ENCODE results near the gene MED13. TPM values are rescaled to one million over a fixed set of nuclear protein-coding genes. Genes with fewer than 3 reads are reported as not detected.
"Not testable (repeated sequence)": the region's sequence is repeated elsewhere in the genome, so short reads cannot be mapped to it uniquely, and the experiment has no call there.

Gene MED13
- total RNA-seq, 3 donors from 2014 or later = 73.4 to 136 (median 92.1) TPM

GRCh38 chr17:61928101-61928436, 137.0 kb downstream of the MED13 start:
- peak overlapping the region; percentile 88 to 91 for H3K27ac ChIP-seq
- DNase-seq (ENCODE audit: low spot score in 2 of 2) = no peak
- no peaks in the 10 kb centered on the region for H3K9me3 ChIP-seq
- TF ChIP-seq CTCF (IDR thresholded peaks at IDR 0.05) = no peak
- TF ChIP-seq POLR2A (IDR thresholded peaks at IDR 0.05) = no peak
- TF ChIP-seq POLR2AphosphoS5 (IDR thresholded peaks at IDR 0.05) = no peak
- H3K27me3 ChIP-seq = no peaks in the 10 kb centered on the region
- H3K4me1 ChIP-seq = peaks cover 0 to 5% of the 10 kb centered on the region in 2 donors
- intact Hi-C loops (cut with DNase I; ENCODE audit: low total_unique reads) = no loop called here
- H3K36me3 ChIP-seq = no peaks in the 10 kb centered on the region
- peak overlapping the region; percentile 68 to 76 (median 69) for H3K4me3 ChIP-seq

DNA sequence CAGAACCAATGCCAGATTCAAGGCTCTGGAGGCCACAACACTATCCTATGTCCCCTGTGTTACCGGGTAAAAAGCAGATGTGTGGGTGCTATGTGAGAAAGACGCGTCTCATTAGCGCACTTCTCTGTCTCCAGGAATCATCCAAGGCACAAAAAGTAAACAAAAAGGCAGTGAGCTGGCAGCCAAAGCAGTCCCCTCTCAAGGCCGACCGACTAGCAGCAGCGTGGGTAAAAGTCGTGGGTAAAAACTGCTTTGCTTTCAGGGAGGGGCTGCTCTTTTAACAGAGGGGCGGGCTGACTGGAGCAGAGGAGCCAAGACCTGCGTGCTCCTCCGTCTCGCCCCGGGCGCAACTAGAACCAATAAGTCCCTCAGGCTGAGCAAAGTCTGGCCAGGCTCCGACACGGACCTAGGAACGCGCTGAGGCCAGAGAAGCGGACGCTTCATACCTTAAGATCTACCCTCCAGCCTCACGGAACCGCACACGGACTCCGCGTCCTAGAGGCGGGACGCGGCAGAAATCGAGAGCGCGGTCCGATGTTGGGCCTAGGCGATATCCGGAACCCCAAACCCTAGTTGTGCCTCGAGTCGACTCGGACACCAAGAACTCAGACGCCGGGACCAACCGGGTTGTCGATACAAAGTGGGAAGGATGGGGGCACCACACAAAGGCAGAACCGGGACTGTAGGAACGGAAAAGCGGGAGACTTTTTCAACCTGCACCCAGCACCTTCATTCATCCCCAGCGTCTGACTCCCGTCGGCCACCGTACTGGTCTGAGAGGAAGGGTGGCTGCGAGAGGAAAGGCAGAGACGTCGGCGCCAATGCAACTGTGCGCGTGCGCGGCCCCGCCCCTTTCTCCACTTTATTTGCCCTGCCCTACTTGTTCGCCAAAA, 137.6 kb downstream of the MED13 start, which contains the start of gene INTS2:
INTS2 (minus strand) TSS at position 775 of the 893 bp plus-strand sequence. CDS start 1,338 bp downstream, outside the sequence.
- H3K27ac ChIP-seq = peak within 1 kb of the TSS; percentile 88 to 91

GRCh38 chr17:61926826-61927207, 138.3 kb downstream of the MED13 start:
- Histone ChIP-seq H3K9me3 (no peaks in the 10 kb centered on the region), H3K4me3 (peak overlapping the region; percentile 68 to 76 (median 69)), H3K27ac (peak overlapping the region; percentile 88 to 91), H3K27me3 (no peaks in the 10 kb centered on the region), H3K36me3 (no peaks in the 10 kb centered on the region), H3K4me1 (peaks cover 0 to 5% of the 10 kb centered on the region in 2 donors)
- intact Hi-C loops (cut with DNase I; ENCODE audit: low total_unique reads) = no loop called here
- no peak for DNase-seq (ENCODE audit: low spot score in 2 of 2)
- no peak for TF ChIP-seq POLR2AphosphoS5 (IDR thresholded peaks at IDR 0.05)
- TF ChIP-seq CTCF (IDR thresholded peaks at IDR 0.05) = no peak
- TF ChIP-seq POLR2A (IDR thresholded peaks at IDR 0.05) = no peak

More for the DNA sequence above, 137.6 kb downstream of the MED13 start, which contains the start of gene INTS2:
- TF ChIP-seq CTCF (IDR thresholded peaks at IDR 0.05) = no peak
- peak; percentile 72 for TF ChIP-seq POLR2A (IDR thresholded peaks at IDR 0.05)
- peak; percentile 78 to 93 (median 80) for TF ChIP-seq POLR2AphosphoS5 (IDR thresholded peaks at IDR 0.05)
- Histone ChIP-seq H3K27me3 (no peaks in the 10 kb centered on the region), H3K4me1 (peaks cover 0 to 5% of the 10 kb centered on the region in 2 donors), H3K4me3 (peak within 1 kb of the TSS; percentile 68 to 76 (median 69)), H3K9me3 (no peaks in the 10 kb centered on the region), H3K36me3 (no peaks in the 10 kb centered on the region)
- peak; percentile 92 to 93 for DNase-seq (ENCODE audit: low spot score in 2 of 2)
- intact Hi-C loops (cut with DNase I; ENCODE audit: low total_unique reads) = no loop called here

GRCh38 chr17:61915162-61915561, 149.9 kb downstream of the MED13 start:
- H3K27ac ChIP-seq; H3K9me3 ChIP-seq; DNase-seq (ENCODE audit: low spot score in 2 of 2); intact Hi-C loops (cut with DNase I; ENCODE audit: low total_unique reads); H3K4me3 ChIP-seq; H3K4me1 ChIP-seq; H3K27me3 ChIP-seq; H3K36me3 ChIP-seq: not testable (repeated sequence)

- intact Hi-C loops (cut with DNase I; ENCODE audit: low total_unique reads) = no loop called here
- no peaks in the 10 kb centered on the region for H3K36me3 ChIP-seq
- TF ChIP-seq POLR2AphosphoS5 (IDR thresholded peaks at IDR 0.05) = no peak
- no peak for TF ChIP-seq CTCF (IDR thresholded peaks at IDR 0.05)
- TF ChIP-seq POLR2A (IDR thresholded peaks at IDR 0.05) = no peak
- no peaks in the 10 kb centered on the region for H3K27me3 ChIP-seq
- H3K4me3 ChIP-seq = no peak overlapping the region
- no peak overlapping the region for H3K27ac ChIP-seq
- no peak for DNase-seq (ENCODE audit: low spot score in 2 of 2)
- no peaks in the 10 kb centered on the region for H3K4me1 ChIP-seq
- H3K9me3 ChIP-seq = no peaks in the 10 kb centered on the region
Observed at GRCh38 chr17:61908292-61909037, 156.6 kb downstream of the MED13 start.

Data from breast epithelium (tissue), 4 donors.